ENCODE results near the gene SIL1. TPM values are rescaled to one million over a fixed set of nuclear protein-coding genes. Genes with fewer than 3 reads are reported as not detected.

SIL1 gene
- total and polyA plus RNA-seq, 2 of the 8 experiments (the other 6 are each of a cell fraction or from before 2014, with no cell fraction given), result 8.3 to 12.8 TPM

DNA sequence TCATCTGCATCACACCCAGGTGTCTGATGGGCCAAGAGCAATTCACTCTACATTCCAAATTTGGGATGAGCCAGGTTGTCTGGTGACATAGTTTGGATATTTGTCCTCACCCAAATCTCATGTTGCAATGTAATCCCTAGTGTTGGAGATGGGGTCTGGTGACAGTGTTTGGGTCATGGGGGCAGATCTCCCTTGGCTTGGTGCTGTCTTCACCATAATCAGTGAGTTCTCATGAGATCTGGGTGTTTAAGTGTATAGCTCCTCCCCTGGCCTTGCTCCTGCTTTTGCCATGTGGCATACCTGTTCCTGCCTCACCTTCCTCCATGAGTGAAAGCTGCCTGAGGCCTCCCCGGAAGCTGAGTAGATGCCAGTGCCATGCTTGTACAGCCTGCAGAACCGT, 7.4 kb upstream of the SIL1 start:
- Histone ChIP-seq H3K79me2 (ENCODE audit: control insufficient read depth in 1 of 2, insufficient read depth in 2 of 2, low read length in 2 of 2) (no peaks in the 10 kb centered on the region), H3K23me2 (ENCODE audit: low read depth, low read length) (no peaks in the 10 kb centered on the region; the same call in 1 of the 2 replicates), H4K8ac (ENCODE audit: extremely low read depth, insufficient read depth, low read length) (no peak overlapping the region), H2AFZ (ENCODE audit: low read length) (no peak overlapping the region), H3K27ac (ENCODE audit: low read depth, low read length) (no peak overlapping the region), H4K91ac (replicated peaks; ENCODE audit: insufficient read length, low read length) (no peak overlapping the region), H2BK12ac (ENCODE audit: low read depth, low read length) (no peak overlapping the region), H3K27me3 (replicated peaks in 1 of 4; ENCODE audit: control insufficient read depth in 3 of 4, extremely low read depth in 1 of 4, insufficient read depth in 3 of 4, low read length in 3 of 4) (no peaks in the 10 kb centered on the region; a peak in 1 of 7 replicates), H3K4me1 (replicated peaks in 1 of 4; ENCODE audit: control insufficient read depth in 3 of 4, insufficient read depth in 4 of 4, low read length in 3 of 4) (peaks cover 0 to 2% (median under 1%) of the 10 kb centered on the region in 4 experiments; a peak in 1 of 7 replicates), H3K56ac (replicated peaks; ENCODE audit: insufficient read length, low read depth, low read length) (no peak overlapping the region), H3K4me2 (ENCODE audit: insufficient read depth in 1 of 2, low read depth in 2 of 2, low read length in 2 of 2) (no peak overlapping the region), H3K23ac (ENCODE audit: insufficient read length) (no peak overlapping the region), H2AK5ac (ENCODE audit: low read depth, low read length) (no peak overlapping the region), H3K4me3 (ENCODE audit: extremely low read depth in 1 of 4, insufficient read depth in 2 of 4, low read depth in 3 of 4, low read length in 4 of 4) (no peak overlapping the region), H3K9me3 (ENCODE audit: insufficient read depth in 2 of 2, low read depth in 1 of 2, low read length in 1 of 2) (no peaks in the 10 kb centered on the region), H3K14ac (ENCODE audit: insufficient read length) (no peak overlapping the region), H2BK120ac (replicated peaks; ENCODE audit: low read depth, low read length) (no peak overlapping the region), H3K36me3 (ENCODE audit: control insufficient read depth in 2 of 4, insufficient read depth in 4 of 4, low read length in 3 of 4) (no peaks in the 10 kb centered on the region), H4K20me1 (replicated peaks in 1 of 2; ENCODE audit: control insufficient read depth in 1 of 2, insufficient read depth in 2 of 2, low read length in 2 of 2) (no peaks in the 10 kb centered on the region), H2BK20ac (ENCODE audit: low read length) (no peak overlapping the region), H3K4ac (replicated peaks; ENCODE audit: insufficient read length, low read depth, low read length) (no peak overlapping the region), H3K79me1 (ENCODE audit: low read depth, low read length) (no peaks in the 10 kb centered on the region), H3K9ac (replicated peaks in 1 of 4; ENCODE audit: extremely low read depth in 1 of 4, low read depth in 3 of 4, low read length in 3 of 4) (no peak overlapping the region), H2BK5ac (ENCODE audit: low read depth, low read length) (no peak overlapping the region), H3K18ac (ENCODE audit: extremely low read depth, low read length) (no peak overlapping the region), H2BK15ac (ENCODE audit: low read length) (no peak overlapping the region), H4K5ac (ENCODE audit: insufficient read length, low read depth, low read length) (no peak overlapping the region)
- CTCF ChIA-PET (ENCODE audit: partially characterized antibody), result interaction anchor here (1.8 kb wide), 1 partner anchor 11 kb away, joined by 4 read pairs; no protein-coding TSS in a partner anchor
- 83% methylated on average over 2 of the region's 2 CpGs; no CpG with 5 or more reads in 1 of the 2 experiments for WGBS, 2 experiments (ENCODE audit: extremely low coverage in 1 of 2, insufficient coverage in 1 of 2, insufficient read length in 1 of 2, insufficient replicate concordance in 2 of 2, low coverage in 1 of 2, low lambda C conversion rate in 2 of 2, missing lambda C conversion rate in 1 of 2)
- FAIRE-seq (no peak), DNase-seq (ENCODE audit: low read depth in 1 of 2, low spot score in 2 of 2) (no peak)
- POLR2A ChIA-PET (ENCODE audit: partially characterized antibody), result no interaction called here
- TF ChIP-seq POLR2AphosphoS5 (IDR thresholded peaks at IDR 0.05; ENCODE audit: low read depth, low read length), result no peak
- TF ChIP-seq YY1 (IDR thresholded peaks at IDR 0.05; ENCODE audit: low read depth, low read length), result no peak
- TF ChIP-seq EP300 (IDR thresholded peaks at IDR 0.05; ENCODE audit: borderline replicate concordance in 1 of 2, low read depth in 2 of 2, low read length in 2 of 2), result no peak
- TF ChIP-seq CREB1 (IDR thresholded peaks at IDR 0.05), result no peak
- TF ChIP-seq CHD2 (IDR thresholded peaks at IDR 0.05; ENCODE audit: low read length), result no peak
- TF ChIP-seq EZH2 (IDR thresholded peaks at IDR 0.05; ENCODE audit: low read depth, low read length, severe bottlenecking), result no peak
- no peak for TF ChIP-seq SIRT6 (IDR thresholded peaks at IDR 0.05; ENCODE audit: low read length)
- no peak for TF ChIP-seq MAFK (IDR thresholded peaks at IDR 0.05; ENCODE audit: low read depth, low read length)
- TF ChIP-seq, protein P1, sequence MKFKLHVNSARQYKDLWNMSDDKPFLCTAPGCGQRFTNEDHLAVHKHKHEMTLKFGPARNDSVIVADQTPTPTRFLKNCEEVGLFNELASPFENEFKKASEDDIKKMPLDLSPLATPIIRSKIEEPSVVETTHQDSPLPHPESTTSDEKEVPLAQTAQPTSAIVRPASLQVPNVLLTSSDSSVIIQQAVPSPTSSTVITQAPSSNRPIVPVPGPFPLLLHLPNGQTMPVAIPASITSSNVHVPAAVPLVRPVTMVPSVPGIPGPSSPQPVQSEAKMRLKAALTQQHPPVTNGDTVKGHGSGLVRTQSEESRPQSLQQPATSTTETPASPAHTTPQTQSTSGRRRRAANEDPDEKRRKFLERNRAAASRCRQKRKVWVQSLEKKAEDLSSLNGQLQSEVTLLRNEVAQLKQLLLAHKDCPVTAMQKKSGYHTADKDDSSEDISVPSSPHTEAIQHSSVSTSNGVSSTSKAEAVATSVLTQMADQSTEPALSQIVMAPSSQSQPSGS (IDR thresholded peaks at IDR 0.05; ENCODE audit: low read length), result no peak
- TF ChIP-seq SIN3A (conservative IDR thresholded peaks at IDR 0.05 in 1 of 2, IDR thresholded peaks at IDR 0.05 in 1 of 2; ENCODE audit: low read depth in 1 of 2, low read length in 2 of 2), result no peak
- no peak for TF ChIP-seq SP4 (IDR thresholded peaks at IDR 0.05; ENCODE audit: low read length)
- TF ChIP-seq, protein P2, sequence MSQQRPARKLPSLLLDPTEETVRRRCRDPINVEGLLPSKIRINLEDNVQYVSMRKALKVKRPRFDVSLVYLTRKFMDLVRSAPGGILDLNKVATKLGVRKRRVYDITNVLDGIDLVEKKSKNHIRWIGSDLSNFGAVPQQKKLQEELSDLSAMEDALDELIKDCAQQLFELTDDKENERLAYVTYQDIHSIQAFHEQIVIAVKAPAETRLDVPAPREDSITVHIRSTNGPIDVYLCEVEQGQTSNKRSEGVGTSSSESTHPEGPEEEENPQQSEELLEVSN (IDR thresholded peaks at IDR 0.05), result no peak
